Heart right ventricle (tissue), 16 donors: ENCODE results near the gene ISL2. TPM values are rescaled to one million over a fixed set of nuclear protein-coding genes. Genes with fewer than 3 reads are reported as not detected.

Experiments used
- ATAC-seq, 8 donors: fragments of 200-7000 bp; cut with Tn5 transposase; one replicate each; pipeline ENCODE4 v1.9.1; 2020; ENCODE audit warnings: mild to moderate bottlenecking in 8 of 8, moderate library complexity in 8 of 8, moderate number of reproducible peaks in 1 of 8
- DNase-seq, 2 donors: peaks; one replicate each; pipeline ENCODE4 v3.0.0-alpha.2; 2020
- H3K27ac ChIP-seq, 10 donors: fragments of 200-600 bp; sonication (generic) in 2 of 10; one replicate each; pipeline versions ENCODE4 v1.5.0 to v1.8.0; 2020 to 2022; ENCODE audit warnings: mild to moderate bottlenecking in 3 of 10
- H3K27me3 ChIP-seq, 7 donors: fragments of 200-600 bp; one replicate each; pipeline ENCODE4 v1.8.0; 2021 to 2022; ENCODE audit warnings: mild to moderate bottlenecking in 2 of 7
- H3K36me3 ChIP-seq, 9 donors: fragments of 200-600 bp; sonication (generic) in 1 of 9; one replicate each; pipeline versions ENCODE4 v1.5.0 to v1.8.0; 2020 to 2022; ENCODE audit warnings: mild to moderate bottlenecking in 2 of 9
- H3K4me1 ChIP-seq, 9 donors: fragments of 200-600 bp; sonication (generic) in 1 of 9; one replicate each; pipeline versions ENCODE4 v1.5.0 to v1.8.0; 2020 to 2022; ENCODE audit warnings: mild to moderate bottlenecking in 4 of 9
- H3K4me3 ChIP-seq, 10 donors: fragments of 200-600 bp; sonication (generic) in 2 of 10; one replicate each; pipeline versions ENCODE4 v1.5.0 to v1.8.0; 2020 to 2022; ENCODE audit warnings: mild to moderate bottlenecking in 7 of 10, moderate library complexity in 2 of 10
- H3K9me3 ChIP-seq, 11 donors: fragments of 200-600 bp in 10 of 11; sonication (generic) in 2 of 11; one replicate each; pipeline versions ENCODE4 v1.5.0 to v1.8.0; 2013 to 2022; ENCODE audit warnings: mild to moderate bottlenecking in 2 of 11, control low read depth in 1 of 11, moderate library complexity in 1 of 11
- CTCF ChIP-seq, 9 donors: fragments of 200-600 bp; sonication (generic) in 2 of 9; IDR thresholded peaks; one replicate each; pipeline versions ENCODE4 v1.5.0 to v1.8.0; 2021 to 2022; ENCODE audit warnings: antibody characterized with exemption in 9 of 9, mild to moderate bottlenecking in 5 of 9, moderate library complexity in 1 of 9
- WGBS, 2 donors: extraction: QIAGEN DNeasy Blood & Tissue Kit; methylation state at CpG; one replicate each; pipeline ENCODE4 v1.1.7; 2013; ENCODE audit warnings: inconsistent platforms in 1 of 2; 5-methylcytosine and 5-hydroxymethylcytosine counted together
- intact Hi-C, 10 donors: fragments of 100-400 bp; cut with DNase I; formaldehyde crosslinking; loops; one replicate each; pipeline versions ENCODE4 v1.11.1 to v1.14.2; 2022
- polyA plus RNA-seq, 2 donors: library from polyadenylated mRNA; stranded (reverse); fragments of 200-250 nt; gene quantifications; one replicate each; pipeline ENCODE4 v1.2.3, GENCODE V29; 2013
- total RNA-seq, 10 donors: library from RNA; stranded (reverse); fragmentation: NEBNext Ultra II Directional in 3 of 10; extraction: Animal tissue kit (Norgen Biotek cat#: 25700) in 3 of 10; gene quantifications; one replicate each; pipeline versions ENCODE4 v1.2.1 to v1.2.4, GENCODE V29; 2021 to 2023
- donor health status: Arrhythmogenic right ventricular cardiomyopathy.
- donor health status: ischemic (EF 13 %, LVEDD 7.1; RV severe dilation, severe dysfunction).
- donor health status: healthy with polysubstance abuse.
- donor health status: DM: no; HTN: yes; CAD: no.
- donor health status: DM: no; HTN: no; CAD: no.
- donor health status: ischemic (EF 25% LVEDD 6.9; RV normal size, moderate dysfunction).
- donor health status: ischemic (EF 25% LVEDD 5.7; RV mildly dilated, moderate dysfunction).
- donor health status: healthy.
- donor health status: DM: yes; HTN: yes; CAD: no.
- donor health status: Ischemic cardiomyopathy.
- donor health status: ischemic (EF 35%, LVEDD 5.7; RV mildly dilated, moderate dysfunction).
- donor health status: nonischemic (EF 11% LVEDD 7.7; RV severe dilation, severe dysfunction).
- donor health status: DM: yes; HTN: yes; CAD: no.
- donor health status: PGD.
- donor health status: ischemic (EF 29% LVEDD 5.4; RV normal size, mild dysfunction).
- donor health status: nonischemic (EF 23%, LVEDD 6.1; RV moderate dilation, normal function).

Gene ISL2
- total and polyA plus RNA-seq, 12 donors: 0.16 TPM; not detected in 11

- Histone ChIP-seq H3K27ac (no peak overlapping the region), H3K36me3 (peaks cover 0 to 23% (median 0%) of the 10 kb centered on the region in 9 donors), H3K9me3 (no peaks in the 10 kb centered on the region), H3K4me1 (no peaks in the 10 kb centered on the region), H3K4me3 (no peak overlapping the region), H3K27me3 (no peaks in the 10 kb centered on the region)
- WGBS, 2 donors: 96 to 99% methylated on average over 2 of the region's 2 CpGs
- no peak for TF ChIP-seq CTCF (IDR thresholded peaks at IDR 0.05)
- intact Hi-C loops: no loop called here
- no peak for ATAC-seq
- no peak for DNase-seq
Observed at GRCh38 chr15:76384409-76384808, 47.8 kb downstream of the ISL2 start.

GRCh38 chr15:76386178-76386577 lies 49.6 kb downstream of the ISL2 start:
- peaks cover 0 to 13% (median 0%) of the 10 kb centered on the region in 9 donors for H3K36me3 ChIP-seq
- 96 to 97% methylated on average over 2 of the region's 2 CpGs for WGBS, 2 donors
- DNase-seq (no peak), ATAC-seq (no peak)
- no peak overlapping the region for H3K27ac ChIP-seq
- H3K9me3 ChIP-seq: no peaks in the 10 kb centered on the region
- no peaks in the 10 kb centered on the region for H3K4me1 ChIP-seq
- no peak overlapping the region for H3K4me3 ChIP-seq
- no peaks in the 10 kb centered on the region for H3K27me3 ChIP-seq
- intact Hi-C loops: no loop called here
- TF ChIP-seq CTCF (IDR thresholded peaks at IDR 0.05): no peak

DNA sequence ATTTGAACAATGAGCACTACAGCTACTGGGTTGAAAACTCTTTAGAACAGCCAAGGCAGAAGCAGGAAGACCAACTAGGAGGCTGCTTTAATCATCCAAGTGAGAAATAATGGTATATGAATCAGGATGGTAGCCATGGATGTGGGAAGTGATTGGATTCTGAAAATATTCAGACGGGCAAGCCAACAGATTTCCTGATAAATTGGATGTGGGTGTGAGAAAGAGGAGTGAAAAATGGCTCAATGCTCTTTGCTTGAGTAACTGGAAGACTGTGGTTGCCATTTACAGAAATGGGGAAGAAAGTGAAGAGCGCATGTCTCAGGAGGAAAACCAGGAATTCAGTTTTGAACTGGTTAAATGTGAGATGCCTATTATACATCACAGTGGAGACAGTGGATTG lies 50.4 kb downstream of the ISL2 start:
- no peak overlapping the region for H3K4me3 ChIP-seq
- no peaks in the 10 kb centered on the region for H3K4me1 ChIP-seq
- H3K27ac ChIP-seq: no peak overlapping the region
- H3K27me3 ChIP-seq: no peaks in the 10 kb centered on the region
- H3K36me3 ChIP-seq: peaks cover 0 to 7% (median 0%) of the 10 kb centered on the region in 9 donors
- no peak for TF ChIP-seq CTCF (IDR thresholded peaks at IDR 0.05)
- 92 to 97% methylated on average over 2 of the region's 2 CpGs for WGBS, 2 donors
- intact Hi-C loops: no loop called here
- no peaks in the 10 kb centered on the region for H3K9me3 ChIP-seq
- DNase-seq (no peak), ATAC-seq (no peak)

GRCh38 chr15:76390571-76390970 lies 54.0 kb downstream of the ISL2 start:
- intact Hi-C loops: no loop called here
- DNase-seq (no peak), ATAC-seq (no peak)
- H3K36me3 ChIP-seq: no peaks in the 10 kb centered on the region
- no peak overlapping the region for H3K4me3 ChIP-seq
- no peaks in the 10 kb centered on the region for H3K4me1 ChIP-seq
- TF ChIP-seq CTCF (IDR thresholded peaks at IDR 0.05): no peak
- H3K27me3 ChIP-seq: no peaks in the 10 kb centered on the region
- no peak overlapping the region for H3K27ac ChIP-seq
- no peaks in the 10 kb centered on the region for H3K9me3 ChIP-seq

DNA sequence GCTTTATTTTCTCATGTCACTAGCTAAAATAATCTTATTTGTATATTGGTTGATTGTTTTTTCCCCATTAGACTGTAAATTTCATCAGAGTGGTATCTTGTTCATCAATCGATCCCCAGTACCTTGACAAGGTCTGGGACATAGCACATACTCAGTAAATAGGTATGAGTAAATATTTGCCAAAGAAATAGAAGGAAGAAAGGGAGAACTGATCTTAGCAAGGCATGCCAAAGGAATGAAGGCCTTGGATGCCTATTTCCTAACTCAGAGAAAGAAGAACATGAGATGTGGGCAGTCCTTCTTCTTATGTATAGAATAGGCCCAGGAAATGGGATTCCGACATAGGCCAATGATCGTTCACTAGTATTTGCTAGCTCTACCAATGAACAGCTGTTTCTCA lies 54.7 kb downstream of the ISL2 start:
- no peaks in the 10 kb centered on the region for H3K36me3 ChIP-seq
- H3K9me3 ChIP-seq: no peaks in the 10 kb centered on the region
- WGBS, 2 donors: 94 to 97% methylated on average over 3 of the region's 3 CpGs
- ATAC-seq: no peak
- no peaks in the 10 kb centered on the region for H3K27me3 ChIP-seq
- DNase-seq: no peak
- TF ChIP-seq CTCF (IDR thresholded peaks at IDR 0.05): no peak
- no peak overlapping the region for H3K4me3 ChIP-seq
- intact Hi-C loops: no loop called here
- no peaks in the 10 kb centered on the region for H3K4me1 ChIP-seq
- no peak overlapping the region for H3K27ac ChIP-seq
